Measurements from ENCODE around the gene RINL. TPM values are rescaled to one million over a fixed set of nuclear protein-coding genes. Genes with fewer than 3 reads are reported as not detected.

The RINL gene
- total RNA-seq, 1 experiment from 2014 or later = 1.3 TPM

DNA sequence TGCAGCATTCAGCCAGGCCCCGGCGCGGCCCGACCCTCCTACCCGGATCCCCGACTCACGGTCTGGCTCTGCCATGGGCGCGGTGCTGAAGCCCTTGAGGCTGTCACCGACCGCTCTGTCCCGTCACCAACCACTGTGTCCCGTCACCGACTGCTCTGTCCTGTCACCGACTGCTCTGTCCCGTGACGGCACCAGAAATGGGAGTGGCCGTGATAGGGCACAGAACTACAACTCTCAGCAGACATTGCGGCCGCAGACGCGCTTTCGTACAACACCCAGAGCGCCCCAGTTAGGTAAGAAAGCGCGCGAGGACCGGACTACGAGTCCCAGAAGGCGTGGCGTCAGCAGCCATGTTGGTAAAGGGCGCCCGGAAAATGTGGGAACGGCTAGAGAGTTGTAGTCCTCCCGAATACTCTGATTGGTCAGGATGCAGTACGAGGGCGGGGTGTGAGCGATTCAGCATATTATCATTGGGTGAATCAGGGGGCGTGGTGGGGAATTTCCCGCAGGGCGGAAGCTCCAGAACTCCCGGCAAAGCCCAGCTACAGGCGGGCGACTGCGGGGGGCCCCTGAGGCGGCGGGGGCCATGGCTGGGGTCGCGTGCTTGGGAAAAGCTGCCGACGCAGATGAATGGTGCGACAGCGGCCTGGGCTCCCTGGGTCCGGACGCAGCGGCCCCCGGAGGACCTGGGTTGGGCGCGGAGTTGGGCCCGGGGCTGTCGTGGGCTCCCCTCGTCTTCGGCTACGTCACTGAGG, 21.5 kb upstream of the RINL start, which contains the start of the genes NFKBIB and SIRT2:
Gene NFKBIB (plus strand): TSS at position 523 of the 755 bp plus-strand sequence. CDS start 64 bp downstream, at position 587.
Gene SIRT2 (minus strand): TSS at position 172 of the 755 bp plus-strand sequence. CDS start 97 bp downstream, at position 75.
- TF ChIP-seq SIN3A (IDR thresholded peaks at IDR 0.05; ENCODE audit: borderline replicate concordance, insufficient read depth, low read depth, low read length) = peak; percentile 98
- peak; percentile 98 for TF ChIP-seq POLR2AphosphoS5 (IDR thresholded peaks at IDR 0.05; ENCODE audit: low read depth, low read length)
- TF ChIP-seq TCF7L2 (IDR thresholded peaks at IDR 0.05; ENCODE audit: low read depth, low read length) = peak; percentile 89
- TF ChIP-seq, protein P1, sequence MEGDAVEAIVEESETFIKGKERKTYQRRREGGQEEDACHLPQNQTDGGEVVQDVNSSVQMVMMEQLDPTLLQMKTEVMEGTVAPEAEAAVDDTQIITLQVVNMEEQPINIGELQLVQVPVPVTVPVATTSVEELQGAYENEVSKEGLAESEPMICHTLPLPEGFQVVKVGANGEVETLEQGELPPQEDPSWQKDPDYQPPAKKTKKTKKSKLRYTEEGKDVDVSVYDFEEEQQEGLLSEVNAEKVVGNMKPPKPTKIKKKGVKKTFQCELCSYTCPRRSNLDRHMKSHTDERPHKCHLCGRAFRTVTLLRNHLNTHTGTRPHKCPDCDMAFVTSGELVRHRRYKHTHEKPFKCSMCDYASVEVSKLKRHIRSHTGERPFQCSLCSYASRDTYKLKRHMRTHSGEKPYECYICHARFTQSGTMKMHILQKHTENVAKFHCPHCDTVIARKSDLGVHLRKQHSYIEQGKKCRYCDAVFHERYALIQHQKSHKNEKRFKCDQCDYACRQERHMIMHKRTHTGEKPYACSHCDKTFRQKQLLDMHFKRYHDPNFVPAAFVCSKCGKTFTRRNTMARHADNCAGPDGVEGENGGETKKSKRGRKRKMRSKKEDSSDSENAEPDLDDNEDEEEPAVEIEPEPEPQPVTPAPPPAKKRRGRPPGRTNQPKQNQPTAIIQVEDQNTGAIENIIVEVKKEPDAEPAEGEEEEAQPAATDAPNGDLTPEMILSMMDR (IDR thresholded peaks at IDR 0.05) = no peak
- TF ChIP-seq, protein P2, sequence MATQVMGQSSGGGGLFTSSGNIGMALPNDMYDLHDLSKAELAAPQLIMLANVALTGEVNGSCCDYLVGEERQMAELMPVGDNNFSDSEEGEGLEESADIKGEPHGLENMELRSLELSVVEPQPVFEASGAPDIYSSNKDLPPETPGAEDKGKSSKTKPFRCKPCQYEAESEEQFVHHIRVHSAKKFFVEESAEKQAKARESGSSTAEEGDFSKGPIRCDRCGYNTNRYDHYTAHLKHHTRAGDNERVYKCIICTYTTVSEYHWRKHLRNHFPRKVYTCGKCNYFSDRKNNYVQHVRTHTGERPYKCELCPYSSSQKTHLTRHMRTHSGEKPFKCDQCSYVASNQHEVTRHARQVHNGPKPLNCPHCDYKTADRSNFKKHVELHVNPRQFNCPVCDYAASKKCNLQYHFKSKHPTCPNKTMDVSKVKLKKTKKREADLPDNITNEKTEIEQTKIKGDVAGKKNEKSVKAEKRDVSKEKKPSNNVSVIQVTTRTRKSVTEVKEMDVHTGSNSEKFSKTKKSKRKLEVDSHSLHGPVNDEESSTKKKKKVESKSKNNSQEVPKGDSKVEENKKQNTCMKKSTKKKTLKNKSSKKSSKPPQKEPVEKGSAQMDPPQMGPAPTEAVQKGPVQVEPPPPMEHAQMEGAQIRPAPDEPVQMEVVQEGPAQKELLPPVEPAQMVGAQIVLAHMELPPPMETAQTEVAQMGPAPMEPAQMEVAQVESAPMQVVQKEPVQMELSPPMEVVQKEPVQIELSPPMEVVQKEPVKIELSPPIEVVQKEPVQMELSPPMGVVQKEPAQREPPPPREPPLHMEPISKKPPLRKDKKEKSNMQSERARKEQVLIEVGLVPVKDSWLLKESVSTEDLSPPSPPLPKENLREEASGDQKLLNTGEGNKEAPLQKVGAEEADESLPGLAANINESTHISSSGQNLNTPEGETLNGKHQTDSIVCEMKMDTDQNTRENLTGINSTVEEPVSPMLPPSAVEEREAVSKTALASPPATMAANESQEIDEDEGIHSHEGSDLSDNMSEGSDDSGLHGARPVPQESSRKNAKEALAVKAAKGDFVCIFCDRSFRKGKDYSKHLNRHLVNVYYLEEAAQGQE (IDR thresholded peaks at IDR 0.05; ENCODE audit: insufficient read depth in 1 of 2, low read depth in 2 of 2, low read length in 1 of 2) = no peak
- CTCF ChIA-PET = interaction anchor here (0.5 to 1.6 kb wide), 7 partner anchors 12 to 497 kb away, joined by 3 to 19 read pairs (median 6); partner anchors contain the start of genes MRPS12 and SARS2
- H3K4me1 ChIP-seq (ENCODE audit: control insufficient read depth, insufficient read depth, low read length) = peaks cover 21% of the 10 kb centered on the region
- POLR2A ChIA-PET = interaction anchor here (0.5 to 1.7 kb wide), 12 partner anchors 10 to 281 kb away, joined by 3 to 30 read pairs (median 6); partner anchors contain the start of genes EIF3K, HNRNPL, MRPS12 and SARS2
- DNase-seq (ENCODE audit: low read depth, low spot score) (peak; percentile 100), ATAC-seq (peak; percentile 97)
- BruUV-seq (replicated peaks) = no TSS peak
- no peaks in the 10 kb centered on the region for H3K27me3 ChIP-seq (ENCODE audit: control insufficient read depth, insufficient read depth, low read length)
- peaks cover 6% of the 10 kb centered on the region; the same call in 1 of the 2 replicates for H3K9me3 ChIP-seq (ENCODE audit: control insufficient read depth, insufficient read depth, low read depth, low read length)
- peak within 1 kb of the TSS; percentile 55 to 75 for H3K4me3 ChIP-seq (ENCODE audit: low read depth in 2 of 2, low read length in 2 of 2)
- no peaks in the 10 kb centered on the region for H3K36me3 ChIP-seq (ENCODE audit: control insufficient read depth, insufficient read depth, low read length)
- intact Hi-C loops (cut with micrococcal nuclease; ENCODE audit: unreplicated experiment) = loop anchor here (5.0 kb wide), 1 partner anchor 47 kb away; no protein-coding TSS in a partner anchor
- in situ Hi-C loops (cut with HindIII; ENCODE audit: low pct_unique_long_range_greater_than_20kb, low sequenced_read_pairs) = no loop called here
- peak within 1 kb of the TSS; percentile 89 for H3K27ac ChIP-seq (ENCODE audit: low read length)

DNA sequence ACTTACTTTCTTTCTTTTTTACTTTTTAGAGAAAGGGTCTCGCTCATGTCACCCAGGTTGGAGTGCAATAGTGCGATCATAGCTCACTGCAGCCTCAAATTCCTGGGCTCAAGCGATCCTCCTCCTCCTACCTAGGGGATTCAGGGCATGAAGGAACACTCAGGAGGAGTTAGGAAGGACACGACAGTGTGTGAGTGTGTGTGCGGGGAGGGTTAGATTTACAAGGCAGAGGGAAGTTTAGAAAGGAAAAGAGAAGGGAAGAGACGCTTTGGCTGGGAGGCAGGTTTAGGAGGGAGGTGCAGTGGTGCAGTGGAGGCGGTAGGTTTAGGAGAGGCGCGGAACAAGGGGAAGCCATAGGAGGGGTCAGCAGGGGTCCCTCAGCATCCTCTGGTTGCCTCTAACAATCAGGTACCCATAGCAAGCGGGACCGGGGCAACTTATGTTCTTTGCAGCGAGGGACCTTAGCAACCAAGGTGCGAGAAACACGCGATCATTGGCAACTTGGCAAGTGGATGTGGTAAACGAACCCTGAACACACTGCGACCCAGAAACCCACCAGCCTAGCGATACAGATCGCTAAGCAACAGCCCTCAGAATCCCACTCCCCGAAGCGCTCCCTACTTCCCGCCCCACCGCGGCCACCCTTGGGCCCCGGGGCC, 20.8 kb upstream of the RINL start:
- DNase-seq (ENCODE audit: low read depth, low spot score) (no peak), ATAC-seq (peak; percentile 0)
- Histone ChIP-seq H3K36me3 (ENCODE audit: control insufficient read depth, insufficient read depth, low read length) (no peaks in the 10 kb centered on the region), H3K27me3 (ENCODE audit: control insufficient read depth, insufficient read depth, low read length) (no peaks in the 10 kb centered on the region), H3K27ac (ENCODE audit: low read length) (peak overlapping the region; percentile 66), H3K9me3 (ENCODE audit: control insufficient read depth, insufficient read depth, low read depth, low read length) (peaks cover 6% of the 10 kb centered on the region; the same call in 1 of the 2 replicates), H3K4me1 (ENCODE audit: control insufficient read depth, insufficient read depth, low read length) (peaks cover 15% of the 10 kb centered on the region), H3K4me3 (ENCODE audit: low read depth in 2 of 2, low read length in 2 of 2) (peak overlapping the region; percentile 55 to 75)
- intact Hi-C loops (cut with micrococcal nuclease; ENCODE audit: unreplicated experiment) = loop anchor here (5.0 kb wide), 1 partner anchor 47 kb away; no protein-coding TSS in a partner anchor
- TF ChIP-seq, protein P1 (IDR thresholded peaks at IDR 0.05) = no peak
- TF ChIP-seq, protein P2 (IDR thresholded peaks at IDR 0.05; ENCODE audit: insufficient read depth in 1 of 2, low read depth in 2 of 2, low read length in 1 of 2) = no peak
- TF ChIP-seq TCF7L2 (IDR thresholded peaks at IDR 0.05; ENCODE audit: low read depth, low read length) = no peak
- no peak for TF ChIP-seq POLR2AphosphoS5 (IDR thresholded peaks at IDR 0.05; ENCODE audit: low read depth, low read length)
- TF ChIP-seq SIN3A (IDR thresholded peaks at IDR 0.05; ENCODE audit: borderline replicate concordance, insufficient read depth, low read depth, low read length) = no peak
- BruUV-seq (replicated peaks) = no TSS peak
- in situ Hi-C loops (cut with HindIII; ENCODE audit: low pct_unique_long_range_greater_than_20kb, low sequenced_read_pairs) = no loop called here
- ChIA-PET POLR2A (no interaction called here), CTCF (no interaction called here)
